DOHH2 (cell line): Measurements from ENCODE around the gene PLCD4.

Experiments
- H3F3A ChIP-seq: fragments of 200-600 bp; sonication (generic), shearing (Covaris generic); 2 replicates; pipeline ENCODE4 v1.6.0; 2016; ENCODE audit warnings: antibody characterized with exemption, mild to moderate bottlenecking; ENCODE audit not compliant: control insufficient read depth, insufficient read depth
- H3K27ac ChIP-seq: fragments of 200-600 bp; sonication (generic); 2 replicates; pipeline ENCODE4 v1.5.1; 2014; ENCODE audit warnings: low read depth, mild to moderate bottlenecking, low read length, moderate library complexity
- H3K27me3 ChIP-seq: fragments of 200-600 bp; sonication (generic); 2 replicates; pipeline ENCODE4 v1.6.1; 2014; ENCODE audit warnings: mild to moderate bottlenecking, low read length, mixed read lengths; ENCODE audit not compliant: control insufficient read depth
- H3K36me3 ChIP-seq: fragments of 200-600 bp; sonication (generic); 2 replicates; pipeline ENCODE4 v1.6.1; 2014; ENCODE audit warnings: mild to moderate bottlenecking, low read length, moderate library complexity, mixed read lengths; ENCODE audit not compliant: control insufficient read depth
- H3K4me1 ChIP-seq: fragments of 200-600 bp; sonication (generic); 2 replicates; pipeline ENCODE4 v1.6.1; 2014; ENCODE audit warnings: mild to moderate bottlenecking, low read length, mixed read lengths; ENCODE audit not compliant: control insufficient read depth
- H3K4me2 ChIP-seq: fragments of 200-600 bp; sonication (generic); 2 replicates; pipeline ENCODE4 v1.6.0; 2014; ENCODE audit warnings: mild to moderate bottlenecking, low read length, moderate library complexity
- H3K4me3 ChIP-seq: fragments of 200-600 bp; sonication (generic); 2 replicates; pipeline ENCODE4 v1.5.1; 2014; ENCODE audit warnings: mild to moderate bottlenecking, low read length, mixed read lengths
- H3K79me2 ChIP-seq: fragments of 200-600 bp; sonication (generic); 2 replicates; pipeline ENCODE4 v1.6.1; 2014; ENCODE audit warnings: mild to moderate bottlenecking, low read length, mixed read lengths; ENCODE audit not compliant: control insufficient read depth
- H3K9me2 ChIP-seq: fragments of 200-600 bp; sonication (generic); replicated peaks from 2 replicates; pipeline ENCODE4 v1.6.1; 2014; ENCODE audit warnings: mild to moderate bottlenecking, low read length, mixed read lengths; ENCODE audit not compliant: control insufficient read depth
- H3K9me3 ChIP-seq: fragments of 200-600 bp; sonication (generic); 2 replicates; pipeline ENCODE4 v1.6.1; 2014; ENCODE audit warnings: antibody characterized with exemption, low read length, mixed read lengths; ENCODE audit not compliant: control insufficient read depth, insufficient read depth
- H4K20me1 ChIP-seq: fragments of 200-600 bp; sonication (generic); 2 replicates; pipeline ENCODE4 v1.6.0; 2014; ENCODE audit warnings: low read depth, mild to moderate bottlenecking, antibody characterized with exemption, low read length, moderate library complexity; ENCODE audit not compliant: control insufficient read depth, insufficient read depth
- EZH2phosphoT487 ChIP-seq: fragments of 200-600 bp; sonication (generic); IDR thresholded peaks from 2 replicates; pipeline ENCODE4 v1.6.1; 2017; ENCODE audit warnings: borderline replicate concordance, mild to moderate bottlenecking, antibody characterized with exemption, low read length, moderate library complexity, mixed read lengths
- TF ChIP-seq, protein P1 (sequence below): fragments of 200-600 bp; sonication (generic); IDR thresholded peaks from one replicate; pipeline ENCODE4 v1.5.1; 2014; ENCODE audit warnings: antibody characterized with exemption, mild to moderate bottlenecking, low read depth, low read length; ENCODE audit not compliant: poor library complexity, severe bottlenecking

Gene PLCD4

DNA sequence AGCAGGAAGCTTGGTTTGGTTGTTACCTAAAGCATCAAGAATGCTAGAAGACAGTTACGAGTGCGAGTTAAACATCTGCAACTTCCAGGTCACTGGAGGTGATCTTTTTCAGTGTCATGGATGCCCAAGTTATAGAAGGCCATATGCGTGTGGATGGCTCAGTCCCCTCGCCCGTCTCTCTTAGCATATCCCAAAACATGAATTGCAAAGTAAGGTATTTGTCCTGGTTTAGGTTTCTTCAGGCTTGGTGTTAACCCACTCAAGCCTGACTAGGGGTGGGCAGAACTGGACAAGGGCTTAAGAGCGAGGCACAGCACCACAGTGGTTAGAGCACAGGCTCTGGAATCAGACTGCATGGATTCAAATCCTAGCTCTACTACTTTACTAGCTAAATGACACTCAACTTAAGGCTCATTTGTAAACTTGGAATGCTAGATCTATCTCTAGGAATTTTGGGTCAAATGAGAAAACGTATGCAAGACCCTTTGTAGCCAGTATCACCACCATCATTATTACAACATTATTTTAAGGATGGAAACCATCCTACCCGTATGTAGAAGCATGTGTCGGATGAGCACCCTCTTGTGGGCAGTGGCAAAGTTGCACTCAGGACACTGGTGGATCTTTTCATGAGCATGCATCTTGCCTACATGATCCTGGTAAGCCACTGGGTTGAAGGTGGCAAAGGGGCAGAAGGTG is 40.5 kb downstream of the PLCD4 start:
- TF ChIP-seq EZH2phosphoT487 = no peak
- TF ChIP-seq, protein P1, sequence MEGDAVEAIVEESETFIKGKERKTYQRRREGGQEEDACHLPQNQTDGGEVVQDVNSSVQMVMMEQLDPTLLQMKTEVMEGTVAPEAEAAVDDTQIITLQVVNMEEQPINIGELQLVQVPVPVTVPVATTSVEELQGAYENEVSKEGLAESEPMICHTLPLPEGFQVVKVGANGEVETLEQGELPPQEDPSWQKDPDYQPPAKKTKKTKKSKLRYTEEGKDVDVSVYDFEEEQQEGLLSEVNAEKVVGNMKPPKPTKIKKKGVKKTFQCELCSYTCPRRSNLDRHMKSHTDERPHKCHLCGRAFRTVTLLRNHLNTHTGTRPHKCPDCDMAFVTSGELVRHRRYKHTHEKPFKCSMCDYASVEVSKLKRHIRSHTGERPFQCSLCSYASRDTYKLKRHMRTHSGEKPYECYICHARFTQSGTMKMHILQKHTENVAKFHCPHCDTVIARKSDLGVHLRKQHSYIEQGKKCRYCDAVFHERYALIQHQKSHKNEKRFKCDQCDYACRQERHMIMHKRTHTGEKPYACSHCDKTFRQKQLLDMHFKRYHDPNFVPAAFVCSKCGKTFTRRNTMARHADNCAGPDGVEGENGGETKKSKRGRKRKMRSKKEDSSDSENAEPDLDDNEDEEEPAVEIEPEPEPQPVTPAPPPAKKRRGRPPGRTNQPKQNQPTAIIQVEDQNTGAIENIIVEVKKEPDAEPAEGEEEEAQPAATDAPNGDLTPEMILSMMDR = peak; percentile 93
- Histone ChIP-seq H3K9me2 (no peaks in the 10 kb centered on the region), H3K27ac (no peak overlapping the region), H3F3A (peaks cover 2% of the 10 kb centered on the region), H3K27me3 (no peaks in the 10 kb centered on the region), H3K79me2 (peaks cover 20% of the 10 kb centered on the region), H3K4me1 (no peaks in the 10 kb centered on the region), H4K20me1 (peaks cover 9% of the 10 kb centered on the region; the same call in 1 of the 2 replicates), H3K36me3 (peaks cover 91% of the 10 kb centered on the region), H3K4me3 (no peak overlapping the region), H3K9me3 (no peaks in the 10 kb centered on the region), H3K4me2 (no peak overlapping the region)

DNA sequence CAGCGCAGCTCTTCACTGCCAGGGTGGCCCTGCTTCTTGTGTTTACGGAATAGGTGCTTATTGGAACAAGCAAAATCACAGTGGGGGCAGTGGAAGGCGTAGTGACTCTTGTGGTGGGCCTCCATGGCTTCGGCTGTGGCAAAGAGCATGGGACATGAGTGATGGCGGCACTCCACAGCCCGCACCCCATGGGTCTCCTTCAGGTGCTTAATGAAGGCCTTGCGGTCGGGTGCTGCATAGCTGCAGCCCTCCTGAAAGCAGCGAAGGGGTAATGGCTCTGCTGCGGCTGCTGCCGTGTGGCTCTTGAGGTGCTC is 41.0 kb downstream of the PLCD4 start:
- peaks cover 2% of the 10 kb centered on the region for H3F3A ChIP-seq
- peaks cover 20% of the 10 kb centered on the region for H3K79me2 ChIP-seq
- peaks cover 91% of the 10 kb centered on the region for H3K36me3 ChIP-seq
- H3K4me2 ChIP-seq = no peak overlapping the region
- H3K4me3 ChIP-seq = no peak overlapping the region
- H3K9me2 ChIP-seq = no peaks in the 10 kb centered on the region
- no peaks in the 10 kb centered on the region for H3K9me3 ChIP-seq
- no peaks in the 10 kb centered on the region for H3K4me1 ChIP-seq
- peaks cover 9% of the 10 kb centered on the region; the same call in 1 of the 2 replicates for H4K20me1 ChIP-seq
- TF ChIP-seq, protein P1 = peak; percentile 35
- no peak for TF ChIP-seq EZH2phosphoT487
- no peak overlapping the region for H3K27ac ChIP-seq
- H3K27me3 ChIP-seq = no peaks in the 10 kb centered on the region

DNA sequence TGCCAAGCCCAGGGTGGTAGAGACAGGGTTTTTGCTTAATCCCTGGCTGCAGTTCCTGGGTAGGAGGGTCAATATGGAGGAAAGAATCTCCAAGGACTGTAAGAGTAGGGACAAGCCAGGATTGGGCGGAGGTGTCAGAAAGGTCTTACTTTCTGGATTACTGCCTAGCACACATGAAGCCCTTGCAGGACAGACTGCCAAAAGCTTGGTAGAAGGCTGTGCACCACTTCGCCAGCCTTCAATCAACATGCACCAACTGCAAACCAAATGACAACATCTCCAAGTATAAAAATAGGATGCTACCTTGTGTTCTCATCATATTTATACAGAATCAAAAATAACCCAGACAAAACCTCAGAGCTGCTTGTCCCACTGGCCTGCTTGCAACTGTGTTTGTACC is 48.1 kb downstream of the PLCD4 start:
- H3K27ac ChIP-seq = no peak overlapping the region
- H3K79me2 ChIP-seq = peaks cover 62% of the 10 kb centered on the region
- H3K36me3 ChIP-seq = peaks cover 75% of the 10 kb centered on the region
- H3F3A ChIP-seq = no peaks in the 10 kb centered on the region
- TF ChIP-seq, protein P1 = no peak
- no peak for TF ChIP-seq EZH2phosphoT487
- H4K20me1 ChIP-seq = peaks cover 5% of the 10 kb centered on the region; the same call in 1 of the 2 replicates
- H3K4me2 ChIP-seq = no peak overlapping the region
- H3K9me3 ChIP-seq = no peaks in the 10 kb centered on the region
- H3K9me2 ChIP-seq = no peaks in the 10 kb centered on the region
- H3K27me3 ChIP-seq = no peaks in the 10 kb centered on the region
- H3K4me1 ChIP-seq = peaks cover 17% of the 10 kb centered on the region
- H3K4me3 ChIP-seq = no peak overlapping the region
